Activated CD4-positive, alpha-beta T cell treated with anti-CD3 and anti-CD28 coated beads, Interleukin-2, amount 10 ng/mL, durations not matched to agents 7 days and 5 days (primary cell): Measurements from ENCODE around the gene RHBDD1. TPM values are rescaled to one million over a fixed set of nuclear protein-coding genes. Genes with fewer than 3 reads are reported as not detected.

Source experiments
- CTCF ChIA-PET: fragments of 350-600 bp; sonication (Branson Sonifier 250); formaldehyde crosslinking; loops from one replicate; lab custom pipeline; 2021; ENCODE audit warnings: antibody characterized with exemption; lab: Charles Lee
- POLR2A ChIA-PET: fragments of 350-600 bp; sonication (Branson Sonifier 250); formaldehyde crosslinking; loops from one replicate; lab custom pipeline; 2021; ENCODE audit warnings: antibody characterized with exemption; lab: Charles Lee
- DNase-seq: peaks from one replicate; pipeline ENCODE4 v3.0.0-alpha.2; 2020
- H3K27ac Mint-ChIP-seq: one replicate; pipeline ENCODE4 v1.8.0; 2021; ENCODE audit warnings: mild to moderate bottlenecking, moderate library complexity, mixed read lengths
- H3K27me3 Mint-ChIP-seq: one replicate; pipeline ENCODE4 v1.8.0; 2021; ENCODE audit warnings: mixed read lengths
- H3K36me3 Mint-ChIP-seq: one replicate; pipeline ENCODE4 v1.8.0; 2021; ENCODE audit warnings: low read depth, mixed read lengths
- H3K4me1 Mint-ChIP-seq: one replicate; pipeline ENCODE4 v1.8.0; 2021; ENCODE audit warnings: mixed read lengths
- H3K4me3 Mint-ChIP-seq: one replicate; pipeline ENCODE4 v1.8.0; 2021; ENCODE audit warnings: mild to moderate bottlenecking, moderate library complexity, mixed read lengths
- H3K9me3 Mint-ChIP-seq: one replicate; pipeline ENCODE4 v1.8.0; 2021; ENCODE audit warnings: mixed read lengths
- total RNA-seq, 2 experiments: library from RNA; stranded (reverse); gene quantifications; one replicate each; pipeline ENCODE4 v1.2.3, GENCODE V29; 2021

RHBDD1 gene
- total RNA-seq, 2 experiments from 2014 or later = 35.5 to 45.9 TPM

GRCh38 chr2:226795281-226796011 lies 40.4 kb upstream of the RHBDD1 start:
- CTCF ChIA-PET = interaction anchor here (0.8 to 1.2 kb wide), 3 partner anchors 16 to 580 kb away, joined by 4 read pairs; no protein-coding TSS in a partner anchor
- Mint-ChIP-seq H3K4me3 (no peak overlapping the region), H3K9me3 (no peaks in the 10 kb centered on the region), H3K27ac (no peak overlapping the region), H3K36me3 (peaks cover 16% of the 10 kb centered on the region), H3K27me3 (no peaks in the 10 kb centered on the region), H3K4me1 (peaks cover 67% of the 10 kb centered on the region)
- DNase-seq = no peak
- POLR2A ChIA-PET = no interaction called here

DNA sequence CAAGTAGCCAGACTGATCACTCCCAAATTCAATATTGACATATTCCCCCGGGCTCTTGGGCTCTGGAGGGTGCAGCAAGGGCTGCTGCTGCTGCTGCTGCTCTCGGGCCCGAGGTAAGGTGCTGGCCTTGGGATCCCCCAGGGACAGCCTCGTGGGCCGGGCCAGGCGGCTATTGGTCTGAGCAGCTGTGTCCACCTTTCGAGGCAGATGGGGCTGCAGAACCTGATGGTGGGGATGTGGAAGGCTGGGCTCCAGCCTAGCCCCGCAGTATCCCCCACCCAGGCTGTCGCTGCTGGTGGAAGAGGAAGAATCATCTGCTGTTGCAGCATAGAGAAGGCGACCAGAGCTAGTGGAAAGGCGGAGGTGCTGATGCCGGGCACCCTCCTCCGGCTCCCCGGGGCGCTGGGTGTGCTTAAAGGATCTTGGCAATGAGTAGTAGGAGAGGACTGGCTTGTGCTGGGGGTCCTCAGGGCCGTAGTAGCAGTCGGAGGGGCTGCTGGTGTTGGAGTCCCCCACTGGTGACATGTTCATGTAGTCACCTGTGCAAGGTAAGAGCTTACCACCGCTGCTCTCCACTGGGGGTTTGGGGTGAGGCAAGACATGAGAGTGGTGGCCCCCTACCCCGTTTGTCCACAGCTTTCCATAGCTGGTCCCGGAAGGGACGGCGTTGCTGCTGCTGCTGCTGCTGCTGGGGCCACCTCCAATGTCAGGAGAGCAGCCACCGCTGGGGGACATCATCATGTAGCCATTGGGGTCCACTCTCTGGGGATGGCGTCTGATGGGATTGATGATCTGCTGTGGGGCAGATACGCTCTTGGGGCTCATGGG lies 39.6 kb upstream of the RHBDD1 start:
- CTCF ChIA-PET = interaction anchor here (0.8 to 1.1 kb wide), 2 partner anchors 110 to 581 kb away, joined by 4 read pairs; no protein-coding TSS in a partner anchor
- POLR2A ChIA-PET = no interaction called here
- no peaks in the 10 kb centered on the region for H3K27me3 Mint-ChIP-seq

DNA sequence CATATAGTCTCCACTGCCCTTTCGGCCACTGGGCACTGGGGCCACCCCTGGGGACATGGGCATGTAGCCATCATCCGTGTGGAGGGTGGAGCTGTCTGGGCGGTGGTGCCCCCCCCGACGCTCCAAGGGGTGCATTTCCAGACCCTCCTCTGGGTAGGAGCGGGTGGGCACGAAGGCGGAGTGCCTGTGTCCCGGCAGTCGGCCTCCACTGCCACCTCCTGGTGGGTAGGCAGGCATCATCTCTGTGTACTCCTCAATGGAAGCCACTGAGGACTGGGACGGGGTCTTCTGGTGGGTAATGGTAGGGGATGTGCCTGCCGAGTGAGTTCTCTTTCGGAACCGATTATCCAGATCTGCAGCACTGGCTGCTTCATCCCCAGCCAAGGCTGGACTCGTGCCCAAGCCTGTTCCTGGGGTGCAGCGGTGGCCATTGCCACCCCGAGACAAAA lies 39.0 kb upstream of the RHBDD1 start:
- Mint-ChIP-seq H3K9me3 (no peaks in the 10 kb centered on the region), H3K36me3 (peaks cover 13% of the 10 kb centered on the region), H3K27me3 (no peaks in the 10 kb centered on the region), H3K4me3 (peak overlapping the region; percentile 51), H3K27ac (no peak overlapping the region), H3K4me1 (peaks cover 71% of the 10 kb centered on the region)
- ChIA-PET POLR2A (no interaction called here), CTCF (no interaction called here)
- DNase-seq = no peak

More for the DNA sequence above, 39.6 kb upstream of the RHBDD1 start:
- Mint-ChIP-seq H3K4me1 (peaks cover 67% of the 10 kb centered on the region), H3K9me3 (no peaks in the 10 kb centered on the region), H3K27ac (no peak overlapping the region), H3K4me3 (no peak overlapping the region), H3K36me3 (peaks cover 13% of the 10 kb centered on the region)
- DNase-seq = no peak

GRCh38 chr2:226797289-226797988 lies 38.4 kb upstream of the RHBDD1 start:
- no peaks in the 10 kb centered on the region for H3K27me3 Mint-ChIP-seq
- CTCF ChIA-PET = interaction anchor here (0.8 to 2.2 kb wide), 2 partner anchors 432 to 582 kb away, joined by 3 to 9 read pairs; no protein-coding TSS in a partner anchor
- peaks cover 13% of the 10 kb centered on the region for H3K36me3 Mint-ChIP-seq
- DNase-seq = no peak
- no peaks in the 10 kb centered on the region for H3K9me3 Mint-ChIP-seq
- peaks cover 66% of the 10 kb centered on the region for H3K4me1 Mint-ChIP-seq
- no peak overlapping the region for H3K27ac Mint-ChIP-seq
- POLR2A ChIA-PET = no interaction called here
- H3K4me3 Mint-ChIP-seq = peak overlapping the region; percentile 82

- ChIA-PET CTCF (interaction anchor here (0.6 to 2.2 kb wide), 4 partner anchors 37 to 582 kb away, joined by 3 to 9 read pairs (median 5); partner anchors contain the start of gene RHBDD1), POLR2A (no interaction called here)
- Mint-ChIP-seq H3K27me3 (peaks cover 2% of the 10 kb centered on the region), H3K4me3 (peak overlapping the region; percentile 82), H3K4me1 (peaks cover 65% of the 10 kb centered on the region), H3K36me3 (peaks cover 13% of the 10 kb centered on the region), H3K27ac (peak overlapping the region; percentile 89), H3K9me3 (no peaks in the 10 kb centered on the region)
- DNase-seq = no peak
These were observed 37.8 kb upstream of the RHBDD1 start for GRCh38 chr2:226797989-226798421.

DNA sequence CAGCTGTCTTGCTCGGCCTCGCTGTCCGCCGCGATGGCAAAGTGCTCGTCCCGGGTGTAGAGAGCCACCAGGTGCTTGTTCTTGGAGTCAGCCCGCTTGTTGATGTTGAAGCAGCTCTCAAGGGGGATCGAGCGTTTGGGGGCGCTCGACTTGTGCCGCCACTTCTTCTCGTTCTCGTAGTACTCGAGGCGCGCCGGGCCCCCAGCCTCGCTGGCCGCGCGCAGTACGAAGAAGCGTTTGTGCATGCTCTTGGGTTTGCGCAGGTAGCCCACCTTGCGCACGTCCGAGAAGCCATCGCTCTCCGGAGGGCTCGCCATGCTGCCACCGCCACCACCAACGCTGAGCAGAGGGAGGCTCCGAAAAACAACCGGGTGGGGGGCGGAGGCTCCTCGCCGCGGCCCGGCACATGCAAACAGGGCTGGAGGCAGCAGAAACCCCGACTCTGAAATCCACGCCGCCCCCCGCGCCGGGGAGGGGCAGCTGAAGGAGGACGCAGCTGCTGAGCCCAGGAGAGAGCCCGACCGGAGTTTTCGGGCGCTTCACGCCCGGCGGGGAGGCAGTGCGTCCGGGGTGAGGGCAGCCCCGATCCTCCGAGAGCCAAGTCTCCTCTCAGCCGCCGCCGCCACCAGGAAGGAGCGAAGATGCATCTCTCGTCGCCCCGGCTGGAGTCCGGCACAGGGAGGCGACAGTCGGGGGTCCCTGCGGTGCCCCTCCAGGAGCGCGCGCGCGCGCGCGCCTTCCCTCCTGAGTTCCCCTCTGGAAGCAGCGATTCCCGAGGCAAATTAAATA lies 37.2 kb upstream of the RHBDD1 start:
- Mint-ChIP-seq H3K27me3 (peaks cover 6% of the 10 kb centered on the region), H3K36me3 (peaks cover 13% of the 10 kb centered on the region), H3K9me3 (no peaks in the 10 kb centered on the region), H3K27ac (peak overlapping the region; percentile 89), H3K4me3 (peak overlapping the region; percentile 82), H3K4me1 (peaks cover 59% of the 10 kb centered on the region)
- DNase-seq = peak; percentile 55
- POLR2A ChIA-PET = no interaction called here
- CTCF ChIA-PET = interaction anchor here (0.6 to 2.2 kb wide), 6 partner anchors 37 to 583 kb away, joined by 3 to 9 read pairs (median 3); partner anchors contain the start of gene RHBDD1

DNA sequence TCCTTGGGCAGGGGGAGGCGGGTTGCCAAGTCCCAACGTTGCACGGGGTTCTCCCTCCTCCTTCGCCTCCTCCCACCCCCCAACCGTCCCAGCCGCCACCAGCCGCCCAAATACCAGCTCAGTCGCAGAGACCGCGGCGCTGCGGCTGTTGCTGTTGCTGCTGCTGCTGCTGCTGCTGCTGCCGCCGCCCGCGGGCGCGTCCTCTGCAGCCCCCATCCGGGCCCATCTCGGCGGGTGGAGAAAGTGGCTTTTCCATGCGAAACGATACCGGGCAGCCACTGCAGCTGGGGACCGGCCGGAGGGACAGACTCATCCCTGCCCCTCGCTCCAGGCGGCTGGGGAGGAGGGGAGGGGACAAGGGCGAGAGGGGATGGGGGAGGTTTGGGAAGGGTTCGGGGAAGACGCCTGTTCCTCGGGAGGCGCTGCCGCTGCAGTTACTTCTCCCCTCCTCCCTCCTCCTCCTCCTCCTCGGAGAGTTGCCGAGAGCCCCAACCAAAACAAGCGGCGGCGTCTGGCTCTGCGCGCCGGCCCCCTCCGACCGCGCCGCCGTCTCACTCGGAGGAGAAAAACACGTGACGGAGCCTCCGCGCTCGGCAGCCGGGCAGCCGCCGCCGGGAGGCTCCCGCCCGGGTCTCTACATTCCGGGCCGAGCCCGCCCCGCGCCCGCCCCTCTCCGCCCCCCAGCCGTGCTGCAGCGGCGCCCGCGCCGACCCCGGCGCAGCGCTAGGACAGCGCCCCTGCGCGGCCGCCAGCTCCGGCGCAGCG lies 36.5 kb upstream of the RHBDD1 start, which contains the start of gene IRS1:
TSS of gene IRS1 (minus strand) at position 610 of the 765 bp plus-strand sequence. CDS start 1,082 bp downstream, outside the sequence.
- peak within 1 kb of the TSS; percentile 89 for H3K27ac Mint-ChIP-seq
- peak; percentile 61 for DNase-seq
- H3K4me3 Mint-ChIP-seq = peak within 1 kb of the TSS; percentile 82
- H3K36me3 Mint-ChIP-seq = peaks cover 12% of the 10 kb centered on the region
- POLR2A ChIA-PET = interaction anchor here (0.5 to 0.6 kb wide), 2 partner anchors 171 to 305 kb away, joined by 3 to 4 read pairs; no protein-coding TSS in a partner anchor
- H3K4me1 Mint-ChIP-seq = peaks cover 52% of the 10 kb centered on the region
- no peaks in the 10 kb centered on the region for H3K9me3 Mint-ChIP-seq
- H3K27me3 Mint-ChIP-seq = peaks cover 11% of the 10 kb centered on the region
- CTCF ChIA-PET = interaction anchor here (0.7 to 2.2 kb wide), 9 partner anchors 9 to 584 kb away, joined by 3 to 9 read pairs (median 3); partner anchors contain the start of gene RHBDD1

- CTCF ChIA-PET = interaction anchor here (0.7 to 1.3 kb wide), 9 partner anchors 9 to 584 kb away, joined by 3 to 5 read pairs (median 3); no protein-coding TSS in a partner anchor
- no peak for DNase-seq
- H3K36me3 Mint-ChIP-seq = peaks cover 9% of the 10 kb centered on the region
- peaks cover 15% of the 10 kb centered on the region for H3K27me3 Mint-ChIP-seq
- POLR2A ChIA-PET = interaction anchor here (0.5 to 0.6 kb wide), 2 partner anchors 170 to 306 kb away, joined by 3 to 4 read pairs; no protein-coding TSS in a partner anchor
- H3K4me1 Mint-ChIP-seq = peaks cover 47% of the 10 kb centered on the region
- peak overlapping the region; percentile 77 for H3K27ac Mint-ChIP-seq
- H3K4me3 Mint-ChIP-seq = peak overlapping the region; percentile 80
- no peaks in the 10 kb centered on the region for H3K9me3 Mint-ChIP-seq
These were observed 35.6 kb upstream of the RHBDD1 start for GRCh38 chr2:226799976-226800940.

DNA sequence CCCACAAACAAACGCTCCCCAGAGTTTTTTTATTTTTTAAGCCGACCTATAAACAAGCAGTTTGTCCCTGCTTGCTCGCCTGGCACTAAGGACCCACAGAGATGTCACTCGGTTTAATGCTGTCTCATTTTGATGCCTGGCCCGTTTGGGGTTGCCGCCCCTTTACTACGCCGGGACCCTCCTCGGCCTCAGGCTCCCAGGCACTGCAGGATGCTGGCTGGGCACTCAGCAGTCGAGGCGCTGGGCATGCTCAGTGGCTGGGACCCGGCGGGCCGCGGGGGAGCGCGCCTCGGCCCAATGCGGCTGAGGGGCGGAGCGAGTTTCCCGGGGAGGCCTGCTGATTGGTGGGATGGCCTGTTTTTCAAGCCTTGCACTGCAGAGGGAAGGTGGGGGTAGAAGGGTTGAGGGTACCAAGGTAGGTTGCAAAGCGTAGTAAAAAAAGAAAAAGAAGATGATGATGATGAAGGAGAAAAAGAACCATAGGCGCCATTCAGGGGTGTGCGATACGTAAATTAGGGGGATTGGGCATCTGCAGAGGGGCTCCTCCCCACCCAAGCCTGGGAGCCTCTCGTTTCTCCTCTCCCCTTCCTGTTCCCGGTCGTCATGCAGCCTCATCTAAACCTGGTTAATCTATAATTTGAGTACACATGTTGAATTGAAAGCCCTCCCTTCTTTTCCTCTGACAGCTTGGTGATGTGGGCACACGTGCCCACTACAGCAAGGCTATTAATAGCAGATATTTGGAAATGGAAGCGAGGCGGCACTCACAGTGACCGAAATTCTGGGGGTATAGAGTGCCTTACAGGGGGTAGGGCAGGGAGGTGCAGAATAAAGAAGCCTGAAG lies 34.7 kb upstream of the RHBDD1 start:
- POLR2A ChIA-PET = no interaction called here
- peaks cover 18% of the 10 kb centered on the region for H3K27me3 Mint-ChIP-seq
- CTCF ChIA-PET = interaction anchor here (1.0 to 1.1 kb wide), 3 partner anchors 19 to 585 kb away, joined by 3 to 4 read pairs (median 3); no protein-coding TSS in a partner anchor
- H3K4me3 Mint-ChIP-seq = peak overlapping the region; percentile 80
- peak; percentile 70 for DNase-seq
- peaks cover 42% of the 10 kb centered on the region for H3K4me1 Mint-ChIP-seq
- H3K36me3 Mint-ChIP-seq = peaks cover 9% of the 10 kb centered on the region
- H3K27ac Mint-ChIP-seq = peak overlapping the region; percentile 71
- no peaks in the 10 kb centered on the region for H3K9me3 Mint-ChIP-seq
